ENCODE measurements around the gene PPP1R9A.
"Not testable (repeated sequence)": the region's sequence is repeated elsewhere in the genome, so short reads cannot be mapped to it uniquely, and the experiment has no call there.

PPP1R9A gene

DNA sequence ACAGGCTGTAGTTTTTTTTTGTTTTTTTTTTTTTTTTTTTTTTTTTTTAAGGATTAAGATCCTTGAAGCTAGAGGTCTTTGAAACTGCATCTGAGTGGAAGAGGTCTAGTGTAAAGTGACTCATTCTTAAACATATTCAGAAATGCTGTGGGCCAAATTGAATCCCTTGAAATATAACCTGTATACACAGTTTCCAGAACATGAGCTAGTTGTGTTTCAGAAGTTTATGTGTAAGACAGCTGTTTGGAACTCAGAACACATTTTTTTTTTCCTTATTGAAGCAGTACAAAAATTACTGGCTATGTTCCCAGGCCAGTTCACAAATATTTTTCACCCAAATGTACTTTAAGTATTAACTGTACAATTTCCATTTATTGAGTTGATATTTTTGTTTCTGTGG, 67.9 kb downstream of the PPP1R9A start:
- peak; percentile 6 for DNase-seq (ENCODE audit: insufficient read length, low spot score)
- TF ChIP-seq POLR2A (IDR thresholded peaks at IDR 0.05; ENCODE audit: low read depth, low read length), result no peak
- peak; percentile 27 for FAIRE-seq

DNA sequence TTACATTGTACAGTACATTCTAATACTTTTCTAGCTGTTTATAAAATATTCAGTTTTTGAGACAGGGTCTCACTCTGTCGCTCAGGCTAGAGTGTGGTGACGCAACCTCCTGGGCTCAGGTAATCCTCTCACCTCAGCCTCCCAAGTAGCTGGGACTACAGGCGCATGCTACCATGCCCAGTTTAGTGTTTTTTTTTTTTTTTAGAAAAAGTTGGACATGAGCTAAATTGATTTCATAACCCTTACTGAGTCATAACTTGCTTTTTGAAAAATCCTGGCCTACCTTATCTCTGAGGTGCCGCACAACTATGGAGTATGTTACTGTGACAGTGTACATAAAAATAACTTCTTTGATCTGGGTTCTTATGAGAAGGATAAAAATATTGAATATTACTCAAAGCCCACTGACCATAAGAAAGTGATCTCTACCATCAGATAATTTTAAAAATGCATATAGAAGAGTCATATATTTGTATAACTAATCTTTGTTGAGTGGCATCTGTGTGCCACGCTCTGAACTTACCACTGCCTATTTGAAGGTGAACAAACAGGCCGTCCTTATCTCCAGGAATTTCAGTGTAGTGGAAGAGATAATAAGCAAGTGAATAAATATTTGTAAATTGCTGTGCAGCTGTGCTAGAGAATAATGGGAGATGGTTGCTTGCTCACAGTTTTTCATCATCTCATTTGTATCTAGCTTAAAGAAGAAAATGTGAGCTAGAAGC, 73.2 kb downstream of the PPP1R9A start:
- FAIRE-seq (no peak), DNase-seq (ENCODE audit: insufficient read length, low spot score) (no peak)
- no peak for TF ChIP-seq POLR2A (IDR thresholded peaks at IDR 0.05; ENCODE audit: low read depth, low read length)

DNA sequence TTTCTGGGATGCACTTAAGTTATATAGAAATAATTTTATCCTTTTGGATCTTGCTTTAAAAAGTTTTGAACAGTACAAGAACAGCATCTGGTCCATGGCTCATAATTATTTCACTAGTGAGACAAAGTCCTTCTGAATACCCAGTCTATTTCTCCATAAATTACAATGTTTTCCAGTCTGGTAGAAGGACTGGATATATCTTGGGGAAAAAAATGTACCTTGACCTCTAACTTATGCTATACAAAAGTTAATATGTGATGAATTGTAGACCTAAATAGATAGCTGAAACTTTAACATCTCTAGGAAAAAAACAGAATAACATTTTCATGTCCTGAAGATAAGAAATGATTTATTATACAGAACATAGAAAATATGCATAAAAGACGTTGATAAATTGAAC, 88.5 kb downstream of the PPP1R9A start:
- FAIRE-seq (no peak), DNase-seq (ENCODE audit: insufficient read length, low spot score) (no peak)
- TF ChIP-seq POLR2A (IDR thresholded peaks at IDR 0.05; ENCODE audit: low read depth, low read length), result no peak

DNA sequence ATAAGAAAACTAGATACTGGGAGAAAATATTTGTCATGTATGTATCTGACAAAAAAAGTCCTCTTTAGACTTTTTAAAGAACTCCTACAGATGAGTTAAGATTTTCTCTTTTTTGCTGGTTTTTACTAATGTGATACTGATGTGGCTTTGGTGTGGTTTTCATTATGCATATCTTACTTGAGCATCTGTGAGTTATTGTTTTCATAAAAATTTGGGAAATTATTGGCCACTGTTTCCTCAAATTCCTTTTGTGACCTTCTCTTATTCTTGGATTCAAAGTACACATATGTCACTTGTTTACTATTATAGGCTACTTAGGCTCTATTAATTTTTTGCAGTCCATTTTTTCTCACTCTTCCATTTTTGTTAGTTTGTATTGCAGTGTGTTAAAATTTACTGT, 89.0 kb downstream of the PPP1R9A start:
- DNase-seq (ENCODE audit: insufficient read length, low spot score), result no peak
- TF ChIP-seq POLR2A (IDR thresholded peaks at IDR 0.05; ENCODE audit: low read depth, low read length), result no peak
- FAIRE-seq, result no peak

DNA sequence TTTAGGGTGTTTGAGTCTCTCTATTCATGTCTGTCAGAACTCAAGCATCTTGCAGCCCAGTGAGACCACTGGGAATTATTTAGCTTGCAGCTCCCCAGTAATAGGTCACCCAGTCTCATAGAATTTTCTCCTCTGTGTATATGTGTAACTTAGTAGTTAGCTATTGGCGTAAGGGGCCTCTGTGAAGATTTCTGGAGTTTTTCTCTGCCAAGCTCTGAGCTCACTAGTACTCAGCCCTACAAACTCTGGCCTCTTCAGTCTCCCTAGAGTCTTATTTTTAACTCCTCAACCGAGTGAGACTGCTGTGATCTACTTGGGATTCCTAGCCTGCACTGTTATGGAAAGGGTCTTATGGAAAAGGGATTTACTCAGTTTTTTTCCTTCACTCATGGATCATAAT, 90.2 kb downstream of the PPP1R9A start:
- FAIRE-seq (no peak), DNase-seq (ENCODE audit: insufficient read length, low spot score) (no peak)
- TF ChIP-seq POLR2A (IDR thresholded peaks at IDR 0.05; ENCODE audit: low read depth, low read length), result no peak

DNA sequence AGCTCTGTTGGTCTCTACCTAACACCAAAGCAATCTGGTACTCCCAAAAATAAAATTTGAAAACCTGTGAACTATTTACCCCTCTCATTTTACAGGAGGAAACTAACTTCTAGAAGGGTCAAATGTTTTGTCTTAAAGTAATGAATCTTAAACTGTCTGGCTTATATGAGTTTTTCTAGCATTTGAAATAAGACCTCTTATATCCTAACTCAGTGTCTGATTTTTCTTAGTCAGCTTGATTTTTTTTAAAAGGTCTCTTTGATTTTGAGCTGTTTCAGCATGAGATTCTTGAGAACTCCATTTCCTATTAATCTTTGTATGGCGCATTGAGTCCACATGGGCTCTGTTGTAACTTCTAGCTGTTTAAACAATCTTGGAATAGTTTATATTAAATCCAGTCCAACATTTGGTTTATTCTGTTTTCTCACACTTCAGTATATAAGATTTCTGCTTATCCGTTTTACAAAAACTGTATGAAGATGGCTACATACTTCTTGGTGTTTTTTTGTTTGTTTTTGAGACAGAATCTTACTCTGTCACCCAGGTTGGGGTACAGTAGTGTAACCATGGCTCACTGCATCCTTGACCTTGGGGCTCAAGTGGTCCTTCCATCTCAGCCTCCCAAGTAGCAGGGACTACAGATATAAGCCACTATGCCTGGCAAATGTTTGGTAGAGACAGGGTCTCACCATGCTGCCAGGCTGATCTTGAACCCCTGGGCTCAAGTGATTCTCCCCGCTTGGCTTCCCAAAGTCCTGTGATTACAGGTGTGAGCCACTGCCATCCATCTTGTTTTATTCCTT, 91.1 kb downstream of the PPP1R9A start:
- no peak for FAIRE-seq
- DNase-seq (ENCODE audit: insufficient read length, low spot score), result no peak
- TF ChIP-seq POLR2A (IDR thresholded peaks at IDR 0.05; ENCODE audit: low read depth, low read length), result no peak

DNA sequence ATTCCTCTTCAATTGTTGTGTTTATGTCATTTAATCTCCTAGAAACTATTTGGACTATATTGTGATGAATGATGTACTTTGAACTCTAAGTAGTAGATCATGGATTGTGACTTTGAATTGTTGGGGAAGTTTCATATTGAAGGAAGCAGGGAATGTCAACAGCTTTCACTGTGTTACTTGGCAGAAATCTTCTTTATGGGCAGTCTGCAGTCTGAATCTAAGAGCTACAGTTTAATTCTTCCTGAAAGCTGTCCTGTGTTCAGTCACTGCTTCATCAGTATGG, 91.6 kb downstream of the PPP1R9A start:
- no peak for DNase-seq (ENCODE audit: insufficient read length, low spot score)
- no peak for TF ChIP-seq POLR2A (IDR thresholded peaks at IDR 0.05; ENCODE audit: low read depth, low read length)
- FAIRE-seq, result no peak

DNA sequence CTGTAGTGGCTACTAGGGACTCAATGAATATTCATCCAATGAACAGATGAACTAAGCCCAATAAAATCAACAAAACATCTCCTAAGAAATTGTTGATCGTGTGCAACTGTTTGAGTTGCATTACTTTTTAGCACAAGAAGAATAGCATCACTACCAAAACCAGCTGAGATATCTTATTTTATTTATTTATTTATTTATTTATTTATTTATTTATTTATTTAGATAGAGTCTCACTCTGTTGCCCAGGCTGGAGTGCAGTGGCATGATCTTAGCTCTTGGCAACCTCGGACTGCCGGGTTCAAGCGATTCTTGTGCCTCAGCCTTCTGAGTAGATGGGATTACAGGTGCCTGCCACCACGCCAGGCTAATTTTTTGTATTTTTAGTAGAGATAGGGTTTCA, 92.2 kb downstream of the PPP1R9A start:
- FAIRE-seq; DNase-seq (ENCODE audit: insufficient read length, low spot score): not testable (repeated sequence)

DNA sequence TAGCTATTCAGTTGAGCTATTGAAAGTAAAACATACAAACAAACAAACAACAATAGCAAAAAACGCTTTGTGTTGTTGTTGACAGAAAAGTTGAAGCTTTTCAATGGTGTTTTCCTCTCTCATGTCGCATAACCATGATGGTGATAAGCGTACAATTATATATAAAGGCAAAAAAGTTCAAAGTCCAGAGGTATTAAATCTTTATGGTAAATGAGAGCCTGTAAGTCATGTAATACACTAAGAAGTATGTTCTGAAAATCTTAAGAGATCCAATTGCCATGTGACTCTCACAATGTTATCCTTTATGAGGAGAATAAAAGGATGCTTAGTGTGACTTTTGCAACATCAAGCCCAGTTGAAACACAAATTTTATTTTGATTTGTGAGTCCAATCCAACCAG, 93.9 kb downstream of the PPP1R9A start:
- TF ChIP-seq POLR2A (IDR thresholded peaks at IDR 0.05; ENCODE audit: low read depth, low read length), result no peak
- DNase-seq (ENCODE audit: insufficient read length, low spot score) (no peak), FAIRE-seq (no peak)

DNA sequence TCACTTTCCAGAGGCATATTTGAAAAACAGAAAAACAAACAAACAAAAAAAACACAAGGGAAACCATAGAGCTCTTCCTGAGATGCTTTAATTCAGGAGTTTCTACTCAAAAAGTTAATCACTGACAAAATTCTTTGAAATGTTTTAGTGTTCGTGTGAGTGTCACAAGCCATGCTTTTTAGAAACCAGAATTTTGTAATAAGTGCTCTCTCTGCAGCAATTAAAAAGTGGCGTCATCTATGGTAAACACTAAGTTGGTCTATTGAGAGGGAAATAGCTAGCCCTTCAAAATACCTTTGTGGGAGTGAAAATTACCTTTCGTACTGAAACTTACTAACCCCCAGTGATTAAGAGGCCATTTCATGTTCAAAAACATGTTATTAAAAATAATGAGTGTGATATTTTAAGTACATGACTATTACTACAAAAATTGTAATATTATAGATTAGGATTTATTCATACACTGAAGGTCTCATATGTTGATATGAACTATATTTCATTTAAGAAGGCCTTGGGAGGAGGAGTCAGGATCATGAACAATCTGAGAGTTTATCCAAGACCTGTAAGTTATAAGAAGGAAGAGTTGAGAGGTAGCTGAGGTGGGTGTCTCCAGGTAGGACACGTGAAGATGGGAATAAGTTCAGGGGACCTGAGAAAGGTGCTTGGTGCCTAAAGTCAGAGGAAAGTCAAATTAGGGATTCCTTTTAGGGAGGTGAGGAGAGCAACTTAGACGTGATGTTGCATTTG, 94.6 kb downstream of the PPP1R9A start:
- no peak for FAIRE-seq
- no peak for TF ChIP-seq POLR2A (IDR thresholded peaks at IDR 0.05; ENCODE audit: low read depth, low read length)
- no peak for DNase-seq (ENCODE audit: insufficient read length, low spot score)

DNA sequence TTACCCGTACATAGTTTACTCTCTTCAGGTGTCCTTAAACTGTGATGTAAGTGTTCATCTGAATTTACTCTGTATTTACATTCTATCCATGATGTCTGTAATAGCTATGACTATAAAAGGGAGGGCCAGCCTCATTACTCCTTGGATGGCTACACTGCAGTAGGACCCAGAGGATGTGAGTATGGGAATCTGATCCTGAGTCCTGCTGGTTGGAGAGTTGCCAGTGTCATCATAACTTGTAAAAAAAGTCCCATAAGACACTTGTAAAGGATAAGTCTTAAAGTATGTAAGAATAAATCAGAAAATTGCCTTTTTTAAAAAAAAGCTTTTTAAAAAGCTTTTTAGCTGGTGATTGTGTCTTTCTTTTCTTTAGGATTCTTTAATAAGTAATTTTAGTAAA, 95.4 kb downstream of the PPP1R9A start:
- TF ChIP-seq POLR2A (IDR thresholded peaks at IDR 0.05; ENCODE audit: low read depth, low read length), result no peak
- FAIRE-seq (no peak), DNase-seq (ENCODE audit: insufficient read length, low spot score) (no peak)

DNA sequence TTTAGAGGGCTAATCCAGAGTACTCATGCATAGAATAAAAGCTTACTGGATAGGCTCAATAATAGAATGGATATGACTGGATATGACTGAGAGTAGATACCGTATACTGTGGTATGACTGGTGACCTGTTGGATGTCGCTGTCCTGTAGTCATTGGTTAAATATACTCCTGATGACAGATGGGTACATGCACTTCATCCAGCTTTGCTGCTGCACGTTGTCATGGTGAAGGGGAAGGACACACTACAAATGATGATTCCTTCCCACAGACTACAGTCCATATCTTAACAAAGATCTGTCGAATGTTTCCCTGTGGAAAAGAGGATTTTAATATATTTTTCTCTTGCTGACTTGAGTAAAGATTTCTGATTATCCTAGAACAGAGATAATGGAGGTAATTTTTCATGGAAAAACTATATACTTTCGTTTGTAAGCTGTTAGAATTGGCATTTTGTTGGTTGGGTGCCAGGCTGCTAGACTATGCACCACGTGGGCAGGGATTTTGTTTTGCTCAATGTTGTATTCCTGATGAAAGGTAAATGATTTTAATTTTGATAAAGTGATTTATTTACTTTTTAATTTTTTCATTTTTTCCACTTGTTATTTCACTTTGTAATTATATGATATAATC, 97.3 kb downstream of the PPP1R9A start:
- no peak for DNase-seq (ENCODE audit: insufficient read length, low spot score)
- no peak for TF ChIP-seq POLR2A (IDR thresholded peaks at IDR 0.05; ENCODE audit: low read depth, low read length)
- no peak for FAIRE-seq

DNA sequence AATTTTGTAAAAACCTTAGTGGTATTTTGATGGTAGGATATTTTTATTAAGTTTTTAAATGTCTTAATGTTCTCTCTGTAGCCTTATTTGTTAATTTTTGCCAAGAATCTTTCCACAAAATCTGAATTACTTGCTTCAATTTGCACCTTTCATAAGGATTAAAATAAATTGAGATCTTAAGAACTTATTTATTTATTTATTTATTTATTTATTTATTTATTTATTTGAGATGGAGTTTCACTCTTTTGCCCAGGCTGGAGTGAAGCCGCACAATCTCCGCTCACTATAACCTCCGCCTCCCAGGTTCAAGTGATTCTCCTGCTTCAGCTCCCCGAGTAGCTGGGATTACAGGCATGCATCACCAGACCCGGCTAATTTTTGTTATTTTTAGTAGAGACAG, 98.6 kb downstream of the PPP1R9A start:
- TF ChIP-seq POLR2A (IDR thresholded peaks at IDR 0.05; ENCODE audit: low read depth, low read length), result no peak
- DNase-seq (ENCODE audit: insufficient read length, low spot score), result no peak
- no peak for FAIRE-seq

DNA sequence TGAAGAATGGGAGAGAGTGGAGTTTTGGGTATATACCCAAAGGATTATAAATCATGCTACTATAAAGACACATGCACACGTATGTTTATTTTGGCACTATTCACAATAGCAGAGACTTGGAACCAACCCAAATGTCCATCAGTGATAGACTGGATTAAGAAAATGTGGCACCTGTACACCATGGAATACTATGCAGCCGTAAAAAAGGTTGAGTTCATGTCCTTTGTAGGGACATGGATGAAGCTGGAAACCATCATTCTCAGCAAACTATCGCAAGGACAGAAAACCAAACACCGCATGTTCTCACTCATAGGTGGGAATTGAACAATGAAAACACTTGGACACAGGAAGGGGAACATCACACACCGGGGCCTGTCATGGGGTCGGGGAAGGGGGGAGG, 101.4 kb downstream of the PPP1R9A start:
- not testable (repeated sequence) for FAIRE-seq; DNase-seq (ENCODE audit: insufficient read length, low spot score)
